HEK293 (cell line): ENCODE data around the gene SAMM50.

Experiments
- CTCF ChIA-PET: fragments of 350-600 bp; formaldehyde crosslinking; extraction: SDS; loops from one replicate; lab custom pipeline; 2021; ENCODE audit warnings: antibody characterized with exemption; lab: Yijun Ruan, JAX
- POLR2A ChIA-PET: fragments of 300-600 bp; formaldehyde crosslinking; extraction: SDS; loops from one replicate; lab custom pipeline; 2020; ENCODE audit warnings: antibody characterized with exemption, inconsistent platforms; lab: Yijun Ruan, JAX
- H3K27ac ChIP-seq: fragments of 200-500 bp; sonication (Bioruptor generic); 2 replicates; pipeline ENCODE4 v1.5.1; 2014; ENCODE audit warnings: low read depth, low read length, control low read depth, inconsistent platforms; ENCODE audit errors: extremely low read depth
- H3K36me3 ChIP-seq, 2 experiments: fragments of 200-500 bp in 1 of 2; sonication (Bioruptor generic) in 1 of 2; 1 replicate in 1 of 2; 2 replicates in 1 of 2; pipeline ENCODE4 v1.5.1; 2014 to 2017; ENCODE audit warnings: inconsistent platforms in 2 of 2, low read length in 2 of 2; ENCODE audit not compliant: control insufficient read depth in 2 of 2, insufficient read depth in 1 of 2
- H3K4me1 ChIP-seq: fragments of 200-500 bp; sonication (Bioruptor generic); 2 replicates; pipeline ENCODE4 v1.5.1; 2014; ENCODE audit warnings: mild to moderate bottlenecking, low read length, inconsistent platforms; ENCODE audit not compliant: control insufficient read depth, insufficient read depth
- H3K4me3 ChIP-seq: 2 replicates; pipeline ENCODE4 v1.5.1; 2011; ENCODE audit warnings: low read depth, mild to moderate bottlenecking, control low read depth, low read length, moderate library complexity
- H3K9me3 ChIP-seq: fragments of 200-500 bp; sonication (Bioruptor generic); 2 replicates; pipeline ENCODE4 v1.5.1; 2014; ENCODE audit warnings: low read depth, low read length, inconsistent platforms; ENCODE audit not compliant: control insufficient read depth, insufficient read depth
- BCL11B ChIP-seq: fragments of 450-650 bp; formaldehyde crosslinking; IDR thresholded peaks from 2 replicates; pipeline ENCODE4 v1.5.1; 2016; ENCODE audit warnings: low read depth, missing biosample characterization, missing genetic modification characterization
- CTCF ChIP-seq: fragments of 450-650 bp; formaldehyde crosslinking; IDR thresholded peaks from 2 replicates; pipeline ENCODE4 v1.5.1; 2016; ENCODE audit warnings: missing biosample characterization, missing genetic modification characterization
- GFI1B ChIP-seq: fragments of 450-650 bp; formaldehyde crosslinking; IDR thresholded peaks from 2 replicates; pipeline ENCODE4 v1.5.1; 2016; ENCODE audit warnings: missing biosample characterization, missing genetic modification characterization
- GLIS1 ChIP-seq: fragments of 450-650 bp; formaldehyde crosslinking; IDR thresholded peaks from 2 replicates; pipeline ENCODE4 v1.5.1; 2016; ENCODE audit warnings: missing biosample characterization, missing genetic modification characterization
- MYNN ChIP-seq: fragments of 450-650 bp; formaldehyde crosslinking; IDR thresholded peaks from 2 replicates; pipeline ENCODE4 v1.5.1; 2016; ENCODE audit warnings: missing biosample characterization, missing genetic modification characterization, borderline replicate concordance
- PRDM10 ChIP-seq: fragments of 450-650 bp; formaldehyde crosslinking; IDR thresholded peaks from 2 replicates; pipeline ENCODE4 v1.5.1; 2016; ENCODE audit warnings: missing biosample characterization, missing genetic modification characterization
- PRDM2 ChIP-seq: fragments of 450-650 bp; formaldehyde crosslinking; IDR thresholded peaks from 2 replicates; pipeline ENCODE4 v1.5.1; 2016; ENCODE audit warnings: missing biosample characterization, missing genetic modification characterization, borderline replicate concordance
- RBAK ChIP-seq: fragments of 450-650 bp; formaldehyde crosslinking; IDR thresholded peaks from 2 replicates; pipeline ENCODE4 v1.5.1; 2016; ENCODE audit warnings: missing biosample characterization, missing genetic modification characterization
- SALL2 ChIP-seq: fragments of 450-650 bp; formaldehyde crosslinking; IDR thresholded peaks from 2 replicates; pipeline ENCODE4 v1.5.0; 2017; ENCODE audit warnings: missing biosample characterization, mild to moderate bottlenecking, missing genetic modification characterization, borderline replicate concordance
- SP2 ChIP-seq: fragments of 450-650 bp; formaldehyde crosslinking; IDR thresholded peaks from 2 replicates; pipeline ENCODE4 v1.5.1; 2016; ENCODE audit warnings: missing biosample characterization, missing genetic modification characterization
- ZBTB7A ChIP-seq: fragments of 450-650 bp; formaldehyde crosslinking; IDR thresholded peaks from 2 replicates; pipeline ENCODE4 v1.5.1; 2016; ENCODE audit warnings: low read depth, missing biosample characterization, missing genetic modification characterization
- ZFP41 ChIP-seq: fragments of 450-650 bp; formaldehyde crosslinking; IDR thresholded peaks from 2 replicates; pipeline ENCODE4 v1.5.1; 2016; ENCODE audit warnings: missing biosample characterization, missing genetic modification characterization, borderline replicate concordance
- ZIC2 ChIP-seq: fragments of 450-650 bp; formaldehyde crosslinking; IDR thresholded peaks from 2 replicates; pipeline ENCODE4 v1.5.1; 2016; ENCODE audit warnings: missing biosample characterization, missing genetic modification characterization
- ZNF23 ChIP-seq: fragments of 450-650 bp; formaldehyde crosslinking; IDR thresholded peaks from 2 replicates; pipeline ENCODE4 v1.5.1; 2016; ENCODE audit warnings: missing biosample characterization, missing genetic modification characterization, borderline replicate concordance
- ZNF266 ChIP-seq: fragments of 450-650 bp; formaldehyde crosslinking; IDR thresholded peaks from 2 replicates; pipeline ENCODE4 v1.5.1; 2016; ENCODE audit warnings: missing biosample characterization, missing genetic modification characterization, low read depth
- ZNF488 ChIP-seq: fragments of 450-650 bp; formaldehyde crosslinking; IDR thresholded peaks from 2 replicates; pipeline ENCODE4 v1.5.1; 2016; ENCODE audit warnings: missing biosample characterization, missing genetic modification characterization
- ZXDB ChIP-seq: fragments of 450-650 bp; formaldehyde crosslinking; IDR thresholded peaks from 2 replicates; pipeline ENCODE4 v1.5.1; 2016; ENCODE audit warnings: missing biosample characterization, missing genetic modification characterization

Gene SAMM50

GRCh38 chr22:43924877-43925276 lies 30.4 kb upstream of the SAMM50 start:
- TF ChIP-seq ZFP41 (tag by site-specific recombination) (no peak), ZBTB7A (tag by site-specific recombination) (no peak), ZNF266 (tag by site-specific recombination) (no peak), ZNF488 (tag by site-specific recombination) (no peak), RBAK (no peak), GFI1B (tag by site-specific recombination) (no peak)
- TF ChIP-seq, all 188 proteins: peak for 0
- Histone ChIP-seq H3K4me3 (no peak overlapping the region), H3K27ac (no peak overlapping the region), H3K9me3 (no peaks in the 10 kb centered on the region), H3K4me1 (peaks cover 3% of the 10 kb centered on the region; the same call in 1 of the 2 replicates), H3K36me3 (peaks cover 0 to under 1% of the 10 kb centered on the region in 2 experiments; a peak in 1 of 3 replicates)
- POLR2A ChIA-PET: interaction anchor here (0.7 kb wide), 2 partner anchors 33 kb away, joined by 3 to 5 read pairs; no protein-coding TSS in a partner anchor
- CTCF ChIA-PET: no interaction called here

GRCh38 chr22:43925433-43926348 lies 29.6 kb upstream of the SAMM50 start:
- CTCF ChIA-PET: interaction anchor here (0.9 to 1.4 kb wide), 2 partner anchors 21 to 67 kb away, joined by 3 read pairs; no protein-coding TSS in a partner anchor

More at GRCh38 chr22:43925433-43926348, 29.6 kb upstream of the SAMM50 start:
- no peak overlapping the region for H3K27ac ChIP-seq
- TF ChIP-seq PRDM10 (tag by site-specific recombination): 0 out of 2 replicates have a peak, but pooled peaks have one; percentile 16
- TF ChIP-seq ZXDB (tag by site-specific recombination): no peak
- TF ChIP-seq GLIS1 (tag by site-specific recombination): peak; percentile 73
- TF ChIP-seq ZIC2 (tag by site-specific recombination): peak; percentile 95
- no peak for TF ChIP-seq ZNF23 (tag by site-specific recombination)
- no peak for TF ChIP-seq CTCF (tag by site-specific recombination)
- TF ChIP-seq SALL2: no peak
- TF ChIP-seq BCL11B: no peak
- TF ChIP-seq SP2: peak; percentile 41
- TF ChIP-seq PRDM2 (tag by site-specific recombination): no peak
- no peak for TF ChIP-seq MYNN
- TF ChIP-seq, all 188 proteins: peak for 4
- Histone ChIP-seq H3K4me1 (peaks cover 3% of the 10 kb centered on the region; the same call in 1 of the 2 replicates), H3K9me3 (no peaks in the 10 kb centered on the region), H3K36me3 (peaks cover 0 to 8% of the 10 kb centered on the region in 2 experiments; a peak in 1 of 3 replicates), H3K4me3 (no peak overlapping the region)
- POLR2A ChIA-PET: no interaction called here
